Activated naive CD8-positive, alpha-beta T cell treated with anti-CD3 and anti-CD28 coated beads, Interleukin-2, amount 10 ng/mL, durations not matched to agents 7 days and 5 days (primary cell): ENCODE measurements around the gene ZNF787. TPM values are rescaled to one million over a fixed set of nuclear protein-coding genes. Genes with fewer than 3 reads are reported as not detected.

ENCODE experiments used
- ATAC-seq: fragments of 150-1000 bp; cut with Tn5 transposase; one replicate; pipeline ENCODE4 v1.10.0; 2021; ENCODE audit warnings: low read depth, moderate library complexity
- POLR2A ChIA-PET: fragments of 350-600 bp; sonication (Branson Sonifier 250); formaldehyde crosslinking; loops from one replicate; lab custom pipeline; 2021; ENCODE audit warnings: antibody characterized with exemption; lab: Charles Lee
- DNase-seq: peaks from one replicate; pipeline ENCODE4 v3.0.0; 2021
- H3K27ac Mint-ChIP-seq: one replicate; pipeline ENCODE4 v1.8.0; 2022; ENCODE audit warnings: mild to moderate bottlenecking, mixed read lengths
- H3K27me3 Mint-ChIP-seq: one replicate; pipeline ENCODE4 v1.8.0; 2022; ENCODE audit warnings: mild to moderate bottlenecking, moderate library complexity, mixed read lengths
- H3K36me3 Mint-ChIP-seq: one replicate; pipeline ENCODE4 v1.8.0; 2021; ENCODE audit warnings: mild to moderate bottlenecking, mixed read lengths
- H3K4me1 Mint-ChIP-seq: one replicate; pipeline ENCODE4 v1.8.0; 2021; ENCODE audit warnings: mixed read lengths
- H3K4me3 Mint-ChIP-seq: one replicate; pipeline ENCODE4 v1.8.0; 2022; ENCODE audit warnings: mild to moderate bottlenecking, moderate library complexity, mixed read lengths
- H3K9me3 Mint-ChIP-seq: one replicate; pipeline ENCODE4 v1.8.0; 2021; ENCODE audit warnings: mixed read lengths
- total RNA-seq, 2 experiments: library from RNA; stranded (reverse); gene quantifications; one replicate each; pipeline ENCODE4 v1.2.3, GENCODE V29; 2021

ZNF787 gene
- total RNA-seq: 10 to 100 TPM; 29.1 to 32.2 TPM

DNA sequence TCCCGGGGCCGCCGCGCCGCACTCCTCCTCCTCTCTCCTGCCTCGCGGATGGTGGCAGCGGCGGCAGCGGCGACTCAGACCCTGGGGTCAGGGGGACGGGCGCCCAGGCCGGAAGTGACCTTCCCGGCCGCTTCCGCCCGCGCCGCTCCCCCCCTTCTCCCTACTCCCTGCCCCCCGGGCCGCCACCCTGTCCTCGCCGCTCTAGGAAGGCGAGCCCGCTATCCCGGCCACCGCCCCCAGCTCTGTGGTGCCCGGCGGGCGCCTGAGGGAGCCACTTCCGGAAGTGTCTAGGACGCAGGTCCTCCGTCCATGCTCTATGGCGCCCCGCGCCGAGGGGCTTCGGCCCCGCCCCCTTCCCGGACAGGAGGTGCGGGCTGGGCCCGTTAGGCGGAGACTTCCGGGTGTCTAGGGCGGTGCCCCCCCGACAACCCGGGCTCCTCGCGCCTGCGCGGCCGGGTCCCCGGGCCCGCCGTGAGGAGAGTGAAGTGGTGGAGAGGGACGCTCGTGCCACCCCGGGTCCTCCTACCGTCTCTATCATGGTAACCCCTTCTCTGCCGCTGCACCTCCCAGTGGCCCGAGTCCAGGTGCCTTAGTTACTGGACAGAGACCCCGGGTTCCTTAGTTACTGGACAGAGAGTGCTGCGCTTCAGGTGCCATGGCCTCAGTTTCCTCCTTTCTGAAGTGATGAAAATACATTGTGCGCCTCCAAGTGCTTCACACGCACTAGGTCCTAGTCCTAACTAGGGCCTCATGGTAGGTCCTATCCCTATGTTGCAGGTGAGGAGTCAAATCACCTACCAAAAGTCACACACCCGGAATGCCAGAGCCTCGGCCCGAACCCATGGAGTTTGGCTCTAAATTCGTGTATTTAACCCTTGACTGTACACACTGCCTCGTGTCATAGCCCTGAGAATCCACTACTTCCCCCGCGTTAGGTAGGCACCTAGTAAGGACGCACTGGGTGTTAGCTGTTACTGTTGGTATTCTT is at the start of gene ZNF787:
Gene ZNF787, minus strand, starts transcription at position 116 of the 988 bp plus-strand sequence. CDS start 18,078 bp downstream, outside the sequence.
- peak within 1 kb of the TSS; percentile 96 for H3K27ac Mint-ChIP-seq
- POLR2A ChIA-PET: interaction anchor here (0.9 to 2.6 kb wide), 7 partner anchors 9 to 36 kb away, joined by 3 to 35 read pairs (median 4); partner anchors contain the start of gene ZNF444
- peak within 1 kb of the TSS; percentile 92 for H3K4me3 Mint-ChIP-seq
- no peaks in the 10 kb centered on the region for H3K36me3 Mint-ChIP-seq
- peaks cover 1% of the 10 kb centered on the region for H3K9me3 Mint-ChIP-seq
- H3K4me1 Mint-ChIP-seq: peaks cover 27% of the 10 kb centered on the region
- DNase-seq (peak; percentile 98), ATAC-seq (peak; percentile 91)
- H3K27me3 Mint-ChIP-seq: no peaks in the 10 kb centered on the region

DNA sequence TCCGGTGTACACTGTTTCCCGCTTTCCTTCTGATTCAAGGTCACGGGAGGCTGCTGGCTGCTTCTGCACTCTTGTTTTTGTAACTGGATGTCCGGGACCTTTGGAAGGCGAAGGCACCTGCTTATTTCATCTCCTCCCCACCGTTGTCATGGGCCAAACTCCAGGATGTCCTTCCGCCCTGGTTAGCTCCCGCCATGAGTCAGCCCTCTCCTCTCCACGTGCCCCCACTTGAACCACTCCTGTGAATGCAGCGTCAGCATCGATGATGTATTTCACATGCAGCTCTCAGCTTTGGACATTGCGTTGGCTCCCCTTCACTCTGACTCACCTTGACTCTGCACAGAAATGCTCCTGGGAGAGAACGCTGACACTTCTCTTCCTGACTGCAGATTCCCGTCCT is 49.2 kb upstream of the ZNF787 start:
- Mint-ChIP-seq H3K4me3 (no peak overlapping the region), H3K36me3 (no peaks in the 10 kb centered on the region), H3K27me3 (peaks cover 2% of the 10 kb centered on the region), H3K9me3 (no peaks in the 10 kb centered on the region), H3K27ac (no peak overlapping the region), H3K4me1 (peaks cover 3% of the 10 kb centered on the region)
- POLR2A ChIA-PET: interaction anchor here (0.7 kb wide), 1 partner anchor 37 kb away, joined by 4 read pairs; no protein-coding TSS in a partner anchor
- no peak for DNase-seq
- no peak for ATAC-seq

DNA sequence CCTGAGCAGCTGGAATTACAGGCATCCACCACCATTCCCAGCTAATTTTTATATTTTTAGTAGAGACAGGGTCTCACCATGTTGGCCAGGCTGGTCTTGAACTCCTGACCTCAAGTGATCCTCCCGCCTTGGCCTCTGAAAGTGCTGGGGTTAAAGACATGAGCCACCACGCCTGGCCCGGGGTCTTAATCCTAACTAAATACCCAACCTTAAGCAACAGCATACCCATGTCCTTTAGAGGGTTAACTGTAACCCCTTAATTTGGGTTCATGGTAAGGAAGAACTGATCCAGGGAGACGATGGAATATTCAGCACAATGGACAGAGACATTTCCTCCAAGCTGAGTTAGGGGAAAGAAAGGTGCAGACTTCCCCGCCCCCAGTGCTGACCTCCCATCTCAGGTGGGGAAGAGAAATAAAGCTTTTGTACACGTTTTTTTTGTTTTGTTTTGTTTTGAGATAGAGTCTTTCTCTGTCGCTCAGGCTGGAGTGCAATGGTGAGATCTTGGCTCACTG is 46.0 kb upstream of the ZNF787 start:
- DNase-seq (no peak), ATAC-seq (no peak)
- Mint-ChIP-seq H3K27me3 (peaks cover 2% of the 10 kb centered on the region), H3K9me3 (no peaks in the 10 kb centered on the region), H3K4me1 (peaks cover 12% of the 10 kb centered on the region), H3K4me3 (no peak overlapping the region), H3K27ac (no peak overlapping the region), H3K36me3 (peaks cover 1% of the 10 kb centered on the region)
- POLR2A ChIA-PET: no interaction called here

DNA sequence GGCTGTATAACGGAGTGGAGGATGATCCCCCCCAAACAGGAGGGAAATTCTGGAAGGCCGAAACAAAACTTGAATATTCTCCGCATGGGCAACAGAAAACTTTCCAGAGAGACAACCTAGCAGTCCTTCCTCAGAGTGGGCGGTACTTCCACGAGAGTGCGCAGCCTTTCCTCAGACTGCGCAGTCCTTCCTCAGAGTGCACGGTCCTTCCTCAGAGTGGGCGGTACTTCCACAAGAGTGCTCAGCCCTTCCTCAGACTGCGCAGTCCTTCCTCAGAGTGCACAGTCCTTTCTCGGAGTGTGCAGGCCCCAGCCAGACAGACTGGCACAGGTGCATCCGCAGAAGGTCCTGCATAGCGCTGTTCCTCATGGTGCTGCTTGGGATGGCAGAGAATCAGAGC is 42.0 kb upstream of the ZNF787 start:
- H3K4me1 Mint-ChIP-seq: peaks cover 11% of the 10 kb centered on the region
- POLR2A ChIA-PET: no interaction called here
- H3K36me3 Mint-ChIP-seq: peaks cover 13% of the 10 kb centered on the region
- no peaks in the 10 kb centered on the region for H3K27me3 Mint-ChIP-seq
- no peak overlapping the region for H3K27ac Mint-ChIP-seq
- H3K9me3 Mint-ChIP-seq: peaks cover 2% of the 10 kb centered on the region
- DNase-seq (no peak), ATAC-seq (no peak)
- no peak overlapping the region for H3K4me3 Mint-ChIP-seq

DNA sequence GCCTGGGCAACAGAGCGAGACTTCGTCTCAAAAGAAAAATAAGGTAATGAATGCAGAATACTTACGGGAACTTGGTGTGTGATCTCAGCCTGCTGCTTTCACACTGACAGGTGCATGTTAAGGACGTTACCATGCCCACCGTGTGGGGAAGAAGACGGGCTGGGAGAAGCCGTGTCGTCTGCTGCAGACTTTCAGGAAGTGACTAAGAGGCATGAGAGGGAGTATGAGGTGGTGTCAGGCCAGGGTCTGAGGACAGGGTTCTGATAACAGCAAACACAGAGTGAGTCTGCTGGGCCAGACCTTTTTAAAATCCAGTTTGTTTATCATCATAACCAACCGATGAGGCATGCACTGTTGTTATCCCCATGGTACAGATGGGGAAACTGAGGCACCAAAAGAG is 41.2 kb upstream of the ZNF787 start:
- H3K4me1 Mint-ChIP-seq: peaks cover 11% of the 10 kb centered on the region
- peak; percentile 52 for ATAC-seq
- DNase-seq: no peak
- no peak overlapping the region for H3K27ac Mint-ChIP-seq
- H3K36me3 Mint-ChIP-seq: peaks cover 13% of the 10 kb centered on the region
- no peak overlapping the region for H3K4me3 Mint-ChIP-seq
- POLR2A ChIA-PET: no interaction called here
- no peaks in the 10 kb centered on the region for H3K27me3 Mint-ChIP-seq
- H3K9me3 Mint-ChIP-seq: peaks cover 2% of the 10 kb centered on the region

DNA sequence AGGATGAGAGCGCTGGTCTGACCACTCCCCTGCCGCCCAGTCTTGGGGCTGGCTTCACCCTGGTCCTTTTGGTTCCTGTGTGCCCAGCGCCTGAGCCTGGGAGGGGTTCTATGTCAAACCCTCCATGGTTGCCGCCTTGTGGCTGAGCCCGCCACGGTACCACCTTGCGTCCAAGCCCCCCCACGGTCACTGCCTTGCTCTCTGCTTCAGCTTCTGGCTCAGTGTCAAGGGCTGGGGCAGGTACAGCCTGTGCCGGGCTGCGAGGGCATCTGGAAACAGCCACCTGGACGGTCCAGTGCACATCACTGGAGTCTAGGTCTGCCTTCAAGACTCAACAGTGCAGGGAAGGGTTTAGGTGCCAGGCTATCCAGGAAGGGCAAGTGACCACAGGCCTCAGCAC is 40.4 kb upstream of the ZNF787 start:
- H3K4me3 Mint-ChIP-seq: no peak overlapping the region
- no peak overlapping the region for H3K27ac Mint-ChIP-seq

DNA sequence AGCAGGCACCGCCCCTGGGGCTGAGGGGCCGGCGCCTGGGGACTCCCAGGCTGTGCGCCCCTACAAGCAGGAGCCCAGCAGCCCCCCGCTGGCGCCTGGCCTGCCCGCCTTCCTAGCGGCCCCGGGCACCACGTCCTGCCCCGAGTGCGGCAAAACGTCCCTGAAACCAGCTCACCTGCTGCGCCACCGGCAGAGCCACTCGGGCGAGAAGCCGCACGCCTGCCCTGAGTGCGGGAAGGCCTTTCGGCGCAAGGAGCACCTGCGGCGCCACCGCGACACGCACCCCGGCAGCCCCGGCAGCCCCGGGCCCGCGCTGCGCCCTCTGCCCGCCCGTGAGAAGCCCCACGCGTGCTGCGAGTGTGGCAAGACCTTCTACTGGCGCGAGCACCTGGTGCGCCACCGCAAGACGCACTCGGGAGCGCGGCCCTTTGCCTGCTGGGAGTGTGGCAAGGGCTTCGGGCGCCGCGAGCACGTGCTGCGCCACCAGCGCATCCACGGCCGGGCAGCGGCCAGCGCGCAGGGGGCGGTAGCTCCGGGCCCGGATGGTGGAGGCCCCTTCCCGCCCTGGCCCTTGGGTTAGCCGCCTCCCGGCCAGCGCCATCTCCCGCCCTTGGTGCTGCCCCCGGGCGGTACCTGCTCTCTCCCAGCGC is 38.7 kb upstream of the ZNF787 start:
- H3K27ac Mint-ChIP-seq: no peak overlapping the region
- POLR2A ChIA-PET: interaction anchor here (0.6 kb wide), 1 partner anchor 89 kb away, joined by 4 read pairs; no protein-coding TSS in a partner anchor

More for the DNA sequence above, 40.4 kb upstream of the ZNF787 start:
- DNase-seq (no peak), ATAC-seq (no peak)
- no peaks in the 10 kb centered on the region for H3K27me3 Mint-ChIP-seq
- POLR2A ChIA-PET: no interaction called here
- peaks cover 11% of the 10 kb centered on the region for H3K4me1 Mint-ChIP-seq
- H3K9me3 Mint-ChIP-seq: peaks cover 2% of the 10 kb centered on the region
- H3K36me3 Mint-ChIP-seq: peaks cover 13% of the 10 kb centered on the region

DNA sequence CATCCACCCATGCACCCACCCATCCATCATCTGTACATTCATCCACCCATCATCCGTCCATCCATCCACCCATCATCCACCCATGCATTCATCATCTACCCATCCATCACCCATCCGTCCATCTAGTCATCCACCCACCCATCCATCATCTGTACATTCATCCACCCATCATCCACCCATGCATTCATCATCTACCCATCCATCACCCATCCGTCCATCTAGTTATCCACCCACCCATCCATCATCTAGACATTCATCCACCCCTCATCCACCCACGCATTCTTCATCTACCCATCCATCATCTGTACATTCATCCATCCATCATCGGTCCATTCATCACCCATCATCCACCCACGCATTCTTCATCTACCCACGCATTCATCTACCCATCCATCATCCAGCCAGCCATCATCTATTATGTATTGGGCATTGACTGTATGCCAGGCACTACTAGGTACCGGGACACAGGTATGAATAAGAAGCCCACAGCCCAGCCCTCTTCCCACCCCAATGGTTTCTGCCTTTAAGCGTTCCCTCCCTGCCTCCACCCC is 38.0 kb upstream of the ZNF787 start:
- Mint-ChIP-seq H3K36me3 (peaks cover 13% of the 10 kb centered on the region), H3K9me3 (peaks cover 2% of the 10 kb centered on the region), H3K27ac (no peak overlapping the region), H3K4me1 (peaks cover 9% of the 10 kb centered on the region), H3K4me3 (no peak overlapping the region), H3K27me3 (no peaks in the 10 kb centered on the region)
- POLR2A ChIA-PET: no interaction called here
- DNase-seq: no peak
- ATAC-seq: no peak

More for the DNA sequence above, 38.7 kb upstream of the ZNF787 start:
- DNase-seq (no peak), ATAC-seq (no peak)
- Mint-ChIP-seq H3K4me3 (no peak overlapping the region), H3K36me3 (peaks cover 13% of the 10 kb centered on the region), H3K9me3 (peaks cover 2% of the 10 kb centered on the region), H3K27me3 (no peaks in the 10 kb centered on the region), H3K4me1 (peaks cover 11% of the 10 kb centered on the region)

DNA sequence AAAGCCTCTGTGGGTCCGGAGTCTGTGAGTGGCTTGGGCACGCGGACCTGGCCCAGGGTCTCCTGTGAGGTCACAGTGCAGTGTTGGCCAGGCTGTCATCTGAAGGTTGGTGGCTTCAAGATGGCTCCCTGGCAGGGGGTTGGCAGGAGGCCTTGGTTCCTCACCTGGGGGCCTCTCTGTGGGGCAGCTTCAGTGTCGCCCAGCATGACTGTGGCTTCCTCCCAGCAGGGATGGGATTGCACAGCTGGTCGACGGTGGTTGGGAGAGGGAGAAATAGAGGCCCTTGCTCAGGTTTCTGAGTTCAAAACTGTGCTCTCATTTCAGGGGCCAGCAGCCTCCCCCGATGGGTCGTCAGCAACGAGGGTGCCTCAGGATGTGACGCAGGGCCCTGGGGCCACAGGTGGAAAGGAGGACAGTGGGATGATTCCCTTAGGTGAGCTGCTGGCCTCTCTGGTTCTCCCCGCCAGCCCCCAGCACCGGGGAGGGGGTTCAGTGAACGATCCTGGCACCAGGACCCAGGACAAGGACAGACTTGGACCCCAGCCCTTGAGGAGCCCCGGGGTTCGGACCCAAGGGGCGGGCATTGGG is 37.2 kb upstream of the ZNF787 start:
- POLR2A ChIA-PET: interaction anchor here (1.5 kb wide), 1 partner anchor 37 kb away, joined by 4 read pairs; the partner anchor contains the start of gene ZNF787
- Mint-ChIP-seq H3K27me3 (no peaks in the 10 kb centered on the region), H3K9me3 (peaks cover 2% of the 10 kb centered on the region), H3K4me3 (no peak overlapping the region), H3K36me3 (peaks cover 17% of the 10 kb centered on the region), H3K27ac (no peak overlapping the region), H3K4me1 (peaks cover 13% of the 10 kb centered on the region)
- no peak for DNase-seq
- no peak for ATAC-seq

DNA sequence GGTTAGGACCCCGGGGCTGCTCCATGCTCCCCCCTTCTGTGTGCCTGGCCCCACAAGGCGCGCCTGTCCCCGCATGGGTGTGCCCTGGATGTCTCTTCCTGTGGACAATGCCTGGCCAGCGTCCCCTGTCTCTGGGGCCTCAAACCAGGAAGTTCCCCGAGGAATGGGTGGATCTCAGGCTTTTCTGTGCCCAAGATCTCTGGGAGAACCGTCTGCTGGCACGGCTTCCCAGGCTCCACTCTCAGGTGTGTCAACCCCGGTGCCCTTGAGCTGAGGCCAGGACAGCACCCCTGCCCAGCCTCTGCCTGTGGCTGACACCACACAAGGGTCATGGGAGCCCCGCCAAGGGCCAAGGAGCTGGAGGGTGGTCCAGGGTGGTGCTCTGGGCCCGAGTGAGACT is 35.7 kb upstream of the ZNF787 start:
- H3K27ac Mint-ChIP-seq: no peak overlapping the region
- POLR2A ChIA-PET: interaction anchor here (1.5 kb wide), 1 partner anchor 36 kb away, joined by 4 read pairs; the partner anchor contains the start of gene ZNF787

DNA sequence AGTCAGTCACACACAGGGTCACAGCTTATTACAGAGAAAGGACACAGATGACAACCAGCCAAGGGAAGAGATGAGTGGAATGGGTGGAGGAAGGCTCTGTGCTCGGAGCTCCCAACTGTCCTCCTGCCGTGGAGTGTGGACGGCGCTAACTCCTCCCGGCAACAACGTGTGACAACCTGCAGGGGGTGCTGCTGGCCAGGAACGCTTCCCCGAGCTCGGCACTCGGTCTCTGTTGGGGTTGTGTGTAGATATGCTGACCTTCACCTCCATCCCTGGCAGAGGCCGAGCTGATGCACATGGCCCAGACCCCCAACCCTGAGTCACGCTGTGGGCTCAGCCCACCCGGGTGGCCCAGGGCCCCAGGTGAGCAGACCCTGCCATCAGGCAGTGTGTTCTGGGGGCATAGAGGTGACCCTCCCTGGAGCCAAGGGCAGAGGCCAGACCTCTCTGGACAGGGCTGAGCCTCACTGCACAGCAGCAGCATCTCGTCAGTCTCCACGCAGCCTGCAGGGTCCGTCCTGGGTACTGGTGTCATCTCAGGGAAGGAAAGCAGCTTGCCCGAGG is 34.1 kb upstream of the ZNF787 start:
- Mint-ChIP-seq H3K36me3 (peaks cover 16% of the 10 kb centered on the region), H3K9me3 (peaks cover 2% of the 10 kb centered on the region), H3K27ac (no peak overlapping the region), H3K4me3 (no peak overlapping the region), H3K4me1 (peaks cover 14% of the 10 kb centered on the region), H3K27me3 (no peaks in the 10 kb centered on the region)
- POLR2A ChIA-PET: no interaction called here
- no peak for ATAC-seq
- no peak for DNase-seq

More for the DNA sequence above, 35.7 kb upstream of the ZNF787 start:
- Mint-ChIP-seq H3K4me1 (peaks cover 14% of the 10 kb centered on the region), H3K4me3 (no peak overlapping the region), H3K9me3 (peaks cover 2% of the 10 kb centered on the region), H3K36me3 (peaks cover 14% of the 10 kb centered on the region), H3K27me3 (no peaks in the 10 kb centered on the region)
- ATAC-seq (no peak), DNase-seq (no peak)

DNA sequence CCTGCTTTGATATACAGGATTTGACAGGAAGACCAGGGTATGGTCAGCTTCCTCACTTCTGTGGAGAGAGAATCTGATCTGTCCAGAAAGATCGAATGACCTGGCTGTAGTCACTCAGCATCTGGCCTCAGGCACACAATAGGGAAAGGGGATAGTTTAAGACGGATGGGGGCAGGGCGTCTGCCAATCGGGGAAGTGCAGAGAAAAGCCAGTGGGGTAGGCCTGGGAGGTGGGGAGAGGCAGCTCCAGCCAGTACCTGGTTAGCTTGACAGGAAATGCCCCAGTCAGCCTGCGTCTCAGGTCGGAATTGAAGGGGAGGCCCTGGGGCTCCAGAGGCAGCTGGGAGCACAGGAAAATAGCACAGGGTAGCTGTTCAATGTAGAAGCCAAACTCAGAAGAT is 32.4 kb upstream of the ZNF787 start:
- H3K4me3 Mint-ChIP-seq: no peak overlapping the region
- H3K36me3 Mint-ChIP-seq: peaks cover 19% of the 10 kb centered on the region
- ATAC-seq (no peak), DNase-seq (no peak)
- no peaks in the 10 kb centered on the region for H3K27me3 Mint-ChIP-seq
- peaks cover 14% of the 10 kb centered on the region for H3K4me1 Mint-ChIP-seq
- POLR2A ChIA-PET: no interaction called here
- peaks cover 3% of the 10 kb centered on the region for H3K9me3 Mint-ChIP-seq
- H3K27ac Mint-ChIP-seq: peak overlapping the region; percentile 62
